Esophagus (tissue), 2 donors: ENCODE data around the gene ZNF792. TPM values are rescaled to one million over a fixed set of nuclear protein-coding genes. Genes with fewer than 3 reads are reported as not detected.
"Not testable (repeated sequence)": the region's sequence is repeated elsewhere in the genome, so short reads cannot be mapped to it uniquely, and the experiment has no call there.

Source experiments
- H3K27ac ChIP-seq, 2 donors: one replicate each; pipeline ENCODE4 v1.5.1; 2013; ENCODE audit warnings: low read depth in 2 of 2, mild to moderate bottlenecking in 2 of 2, inconsistent platforms in 1 of 2, low read length in 1 of 2, moderate library complexity in 1 of 2
- H3K27me3 ChIP-seq, 2 donors: one replicate each; pipeline ENCODE4 v1.6.1; 2013; ENCODE audit warnings: low read length in 2 of 2, control low read depth in 1 of 2, mild to moderate bottlenecking in 1 of 2; ENCODE audit not compliant: insufficient read depth in 2 of 2, control insufficient read depth in 1 of 2
- H3K36me3 ChIP-seq, 2 donors: one replicate each; pipeline ENCODE4 v1.6.1; 2013; ENCODE audit warnings: low read length in 1 of 2; ENCODE audit not compliant: control insufficient read depth in 2 of 2, insufficient read depth in 2 of 2
- H3K4me1 ChIP-seq, 2 donors: one replicate each; pipeline ENCODE4 v1.6.1; 2013; ENCODE audit warnings: low read length in 1 of 2; ENCODE audit not compliant: control insufficient read depth in 2 of 2, insufficient read depth in 2 of 2
- H3K4me3 ChIP-seq, 2 donors: one replicate each; pipeline ENCODE4 v1.5.1; 2013; ENCODE audit warnings: low read length in 2 of 2, mild to moderate bottlenecking in 2 of 2, low read depth in 1 of 2, moderate library complexity in 1 of 2
- H3K9me3 ChIP-seq, 2 donors: one replicate each; pipeline ENCODE4 v1.6.1; 2013; ENCODE audit warnings: mild to moderate bottlenecking in 2 of 2, low read depth in 1 of 2, low read length in 1 of 2, moderate library complexity in 1 of 2; ENCODE audit not compliant: control insufficient read depth in 2 of 2, insufficient read depth in 1 of 2
- WGBS, 2 donors: extraction: QIAGEN DNeasy Blood & Tissue Kit; methylation state at CpG; one replicate each; pipeline ENCODE4 v1.1.7; 2013; 5-methylcytosine and 5-hydroxymethylcytosine counted together
- polyA plus RNA-seq, 2 donors: library from polyadenylated mRNA; stranded (reverse); fragments of 200-250 nt; gene quantifications; one replicate each; pipeline ENCODE4 v1.2.3, GENCODE V29; 2013
- donor health status: healthy with polysubstance abuse.
- donor health status: Bipolar disorder and iron deficiency.

Gene ZNF792
- polyA plus RNA-seq, 2 donors: 0.41 to 0.65 TPM

DNA sequence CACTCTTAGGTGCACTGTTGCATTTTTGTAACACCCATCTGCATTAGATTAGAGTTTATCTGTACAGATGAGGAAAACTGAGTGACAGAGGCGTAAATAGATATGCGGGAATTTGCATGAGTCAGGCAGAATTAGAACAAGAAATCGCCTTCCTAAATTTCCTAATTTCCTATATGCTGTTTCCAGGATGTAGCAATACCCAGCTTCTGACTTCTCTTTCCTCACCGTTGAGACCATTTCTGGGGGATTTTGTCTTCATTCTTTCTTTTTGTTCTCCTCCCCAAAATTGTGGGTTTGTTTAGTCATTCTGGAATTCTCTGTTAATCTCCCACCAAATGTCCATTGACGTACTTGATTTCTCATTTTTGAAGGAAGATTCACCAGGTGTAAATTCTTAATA, 10.6 kb upstream of the ZNF792 start:
- Histone ChIP-seq H3K9me3 (peaks cover 0 to 7% of the 10 kb centered on the region in 2 donors), H3K4me1 (peaks cover 0 to 2% of the 10 kb centered on the region in 2 donors), H3K27ac (no peak overlapping the region), H3K27me3 (no peaks in the 10 kb centered on the region), H3K36me3 (no peaks in the 10 kb centered on the region), H3K4me3 (no peak overlapping the region)
- WGBS, 2 donors: 62 to 63% methylated on average over 5 of the region's 5 CpGs

GRCh38 chr19:34972163-34972705, 8.2 kb upstream of the ZNF792 start:
- Histone ChIP-seq H3K4me1 (peaks cover 0 to 2% of the 10 kb centered on the region in 2 donors), H3K4me3 (no peak overlapping the region), H3K9me3 (peaks cover 0 to 9% of the 10 kb centered on the region in 2 donors), H3K36me3 (no peaks in the 10 kb centered on the region), H3K27me3 (no peaks in the 10 kb centered on the region), H3K27ac (no peak overlapping the region)
- 82 to 86% methylated on average over 7 of the region's 7 CpGs for WGBS, 2 donors

DNA sequence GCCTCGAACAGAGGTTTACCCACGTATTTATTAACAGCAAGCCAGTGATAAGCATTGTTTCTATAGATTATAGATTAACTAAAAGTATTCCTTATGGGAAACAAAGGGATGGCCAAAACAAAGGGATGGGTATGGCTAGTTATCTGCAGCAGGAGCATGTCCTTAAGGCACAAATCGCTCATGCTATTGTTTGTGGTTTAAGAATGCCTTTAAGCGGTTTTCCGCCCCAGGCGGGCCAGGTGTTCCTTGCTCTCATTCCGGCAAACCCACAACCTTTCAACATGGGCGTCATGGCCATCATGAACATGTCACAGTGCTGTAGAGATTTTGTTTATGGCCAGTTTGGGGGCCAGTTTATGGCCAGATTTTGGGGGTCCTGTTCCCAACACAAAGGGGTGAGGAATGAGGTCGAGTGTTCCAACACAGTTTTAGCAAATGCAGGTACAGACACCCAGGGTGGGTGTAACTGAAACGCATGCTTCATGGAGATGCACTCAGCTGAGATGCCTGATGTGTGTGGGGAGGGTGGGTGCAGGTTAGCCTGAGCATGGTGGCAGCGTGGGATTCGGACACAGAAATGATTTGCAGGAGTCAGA, 6.3 kb upstream of the ZNF792 start:
- H3K9me3 ChIP-seq, H3K4me1 ChIP-seq, H3K27ac ChIP-seq, H3K27me3 ChIP-seq, H3K4me3 ChIP-seq, H3K36me3 ChIP-seq: not testable (repeated sequence)
- WGBS, 2 donors: 86 to 87% methylated on average over 12 of the region's 12 CpGs

- Histone ChIP-seq H3K27ac (no peak overlapping the region), H3K4me3 (no peak overlapping the region), H3K4me1 (peaks cover 0 to 2% of the 10 kb centered on the region in 2 donors), H3K36me3 (no peaks in the 10 kb centered on the region), H3K27me3 (no peaks in the 10 kb centered on the region), H3K9me3 (peaks cover 0 to 2% of the 10 kb centered on the region in 2 donors)
- 92 to 95% methylated on average over 6 of the region's 6 CpGs for WGBS, 2 donors
Observed at GRCh38 chr19:34969721-34970120, 5.7 kb upstream of the ZNF792 start.

GRCh38 chr19:34967551-34967950, 3.5 kb upstream of the ZNF792 start:
- Histone ChIP-seq H3K4me1 (peaks cover 0 to 6% of the 10 kb centered on the region in 2 donors), H3K27ac (no peak overlapping the region), H3K4me3 (no peak overlapping the region), H3K36me3 (no peaks in the 10 kb centered on the region), H3K9me3 (peaks cover 0 to 2% of the 10 kb centered on the region in 2 donors), H3K27me3 (no peaks in the 10 kb centered on the region)
- 72 to 77% methylated on average over 6 of the region's 6 CpGs for WGBS, 2 donors

GRCh38 chr19:34965505-34965904, 1.5 kb upstream of the ZNF792 start:
- not testable (repeated sequence) for H3K4me1 ChIP-seq, H3K4me3 ChIP-seq, H3K27me3 ChIP-seq, H3K27ac ChIP-seq, H3K36me3 ChIP-seq
- WGBS, 2 donors: 71 to 72% methylated on average over 5 of the region's 5 CpGs
- H3K9me3 ChIP-seq: peaks cover 0 to 12% of the 10 kb centered on the region in 2 donors

DNA sequence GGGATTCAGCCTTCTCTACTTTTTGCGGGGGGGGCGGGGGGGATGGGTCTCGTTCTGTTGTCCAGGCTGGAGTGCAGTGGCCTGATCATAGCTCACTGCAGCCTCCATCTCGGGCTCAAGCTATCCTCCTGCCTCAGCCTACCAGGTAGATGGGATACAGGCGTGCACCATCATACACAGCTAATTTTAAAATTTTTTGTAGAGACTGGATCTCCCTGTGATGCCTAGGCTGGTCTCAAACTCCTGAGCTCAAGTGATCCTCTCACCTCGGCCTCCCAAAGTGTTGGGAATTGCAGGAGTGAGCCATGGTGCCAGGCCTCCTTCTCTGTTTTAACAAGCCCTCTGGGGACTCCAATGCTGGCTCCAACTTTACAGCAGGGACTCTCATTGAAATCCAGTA, 569 bp upstream of the ZNF792 start:
- Histone ChIP-seq H3K4me3 (peak overlapping the region in 1 of 2 donors; percentile 74), H3K36me3 (peaks cover 7 to 13% of the 10 kb centered on the region in 2 donors), H3K9me3 (peaks cover 5 to 21% of the 10 kb centered on the region in 2 donors), H3K27ac (no peak overlapping the region), H3K27me3 (no peaks in the 10 kb centered on the region), H3K4me1 (peaks cover 0 to 10% of the 10 kb centered on the region in 2 donors)
- WGBS, 2 donors: 55 to 58% methylated on average over 6 of the region's 6 CpGs

DNA sequence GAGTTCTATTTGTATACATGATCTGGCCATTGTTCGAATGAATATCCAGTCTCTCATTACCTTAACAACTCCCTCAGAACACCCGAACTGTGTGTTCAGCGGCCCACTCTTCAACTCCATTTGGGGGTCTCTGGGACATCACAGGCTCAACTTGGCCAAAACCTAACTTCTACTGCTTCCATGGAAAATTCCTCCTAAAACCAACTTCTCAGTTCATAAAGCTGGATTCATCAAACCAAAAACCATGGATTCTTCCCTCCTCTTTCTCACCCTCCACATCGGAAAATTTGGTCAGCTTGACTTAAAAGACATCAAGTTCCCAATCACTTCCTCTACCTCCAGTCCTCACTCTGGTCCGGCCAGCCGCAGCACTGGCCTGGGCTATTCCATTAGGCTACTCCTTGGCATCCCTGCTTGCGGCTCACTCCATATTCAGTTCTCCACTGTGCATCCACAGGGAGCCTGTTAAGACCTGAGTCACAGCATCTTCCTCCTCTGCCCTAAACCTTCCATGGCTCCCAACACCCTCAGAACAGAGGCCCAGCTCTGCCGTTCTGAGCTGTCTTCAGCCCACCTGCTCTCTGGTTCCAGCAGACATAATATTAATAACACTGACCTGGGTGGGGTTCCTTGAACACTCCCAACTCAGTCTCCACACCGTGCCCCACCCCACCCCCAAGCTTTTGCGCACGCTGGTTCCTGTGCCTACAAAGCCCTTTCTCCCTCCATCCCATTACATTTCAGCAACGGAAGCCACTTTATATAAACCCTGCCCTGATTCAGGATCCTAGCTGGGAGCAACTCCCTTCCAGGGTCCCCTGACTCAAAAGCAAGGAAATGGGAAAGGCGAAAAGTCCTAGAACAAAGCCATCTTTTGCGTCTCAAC, 1.1 kb downstream of the ZNF792 start:
- Histone ChIP-seq H3K36me3 (peaks cover 19 to 29% of the 10 kb centered on the region in 2 donors), H3K4me1 (peaks cover 0 to 10% of the 10 kb centered on the region in 2 donors), H3K4me3 (peak overlapping the region; percentile 74 to 81), H3K27me3 (no peaks in the 10 kb centered on the region), H3K27ac (peak overlapping the region; percentile 1 to 54), H3K9me3 (peaks cover 18 to 36% of the 10 kb centered on the region in 2 donors)
- 31 to 36% methylated on average over 14 of the region's 14 CpGs for WGBS, 2 donors

GRCh38 chr19:34961775-34962686, 2.0 kb downstream of the ZNF792 start:
- H3K27me3 ChIP-seq: no peaks in the 10 kb centered on the region
- peaks cover 26 to 44% of the 10 kb centered on the region in 2 donors for H3K9me3 ChIP-seq
- H3K4me3 ChIP-seq: peak overlapping the region in 1 of 2 donors; percentile 6
- H3K36me3 ChIP-seq: peaks cover 25 to 30% of the 10 kb centered on the region in 2 donors
- 76 to 78% methylated on average over 5 of the region's 5 CpGs for WGBS, 2 donors
- peaks cover 0 to 10% of the 10 kb centered on the region in 2 donors for H3K4me1 ChIP-seq
- H3K27ac ChIP-seq: no peak overlapping the region
